GM12891 (cell line): ENCODE measurements around the gene SMARCA4.
"Not testable (repeated sequence)": the region's sequence is repeated elsewhere in the genome, so short reads cannot be mapped to it uniquely, and the experiment has no call there.

Source experiments
- POLR2A ChIP-seq: IDR thresholded peaks from 2 replicates; pipeline ENCODE4 v1.6.1; 2011; ENCODE audit warnings: low read depth, low read length, control low read depth
- POLR2AphosphoS5 ChIP-seq: IDR thresholded peaks from 2 replicates; pipeline ENCODE4 v1.6.1; 2011; ENCODE audit warnings: low read depth, low read length, control low read depth

DNA sequence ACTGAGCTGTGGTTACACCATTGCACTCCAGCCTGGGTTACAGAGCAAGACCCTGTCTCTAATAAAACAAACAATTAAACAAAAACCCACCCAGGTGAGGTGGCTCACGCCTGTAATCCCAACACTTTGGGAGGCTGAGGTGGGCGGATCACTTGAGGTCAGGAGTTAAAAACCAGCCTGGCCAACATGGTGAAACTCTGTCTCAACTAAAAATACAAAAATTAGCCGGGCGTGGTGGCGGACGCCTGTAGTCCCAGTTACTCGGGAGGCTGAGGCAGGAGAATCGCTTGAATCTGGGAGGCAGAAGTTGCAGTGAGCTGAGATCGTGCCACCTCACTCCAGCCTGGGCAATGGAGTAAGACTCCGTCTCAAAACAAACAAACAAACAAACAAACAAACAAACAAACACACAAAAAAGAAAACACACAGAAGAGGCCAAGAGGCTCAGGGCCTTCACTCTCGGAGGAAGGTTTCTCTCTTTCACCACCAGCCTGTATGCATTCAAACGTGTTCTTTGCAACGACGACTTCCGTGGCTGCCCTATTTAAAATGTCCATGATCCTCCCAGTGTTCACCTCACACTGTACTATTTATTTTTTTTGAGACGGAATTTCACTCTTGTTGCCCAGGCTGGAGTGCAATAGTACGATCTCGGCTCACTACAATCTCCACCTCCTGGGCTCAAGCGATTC is 1.4 kb upstream of the SMARCA4 start:
- TF ChIP-seq POLR2AphosphoS5, POLR2A: not testable (repeated sequence)
